ENCODE data around the gene RUNX1.

DNA sequence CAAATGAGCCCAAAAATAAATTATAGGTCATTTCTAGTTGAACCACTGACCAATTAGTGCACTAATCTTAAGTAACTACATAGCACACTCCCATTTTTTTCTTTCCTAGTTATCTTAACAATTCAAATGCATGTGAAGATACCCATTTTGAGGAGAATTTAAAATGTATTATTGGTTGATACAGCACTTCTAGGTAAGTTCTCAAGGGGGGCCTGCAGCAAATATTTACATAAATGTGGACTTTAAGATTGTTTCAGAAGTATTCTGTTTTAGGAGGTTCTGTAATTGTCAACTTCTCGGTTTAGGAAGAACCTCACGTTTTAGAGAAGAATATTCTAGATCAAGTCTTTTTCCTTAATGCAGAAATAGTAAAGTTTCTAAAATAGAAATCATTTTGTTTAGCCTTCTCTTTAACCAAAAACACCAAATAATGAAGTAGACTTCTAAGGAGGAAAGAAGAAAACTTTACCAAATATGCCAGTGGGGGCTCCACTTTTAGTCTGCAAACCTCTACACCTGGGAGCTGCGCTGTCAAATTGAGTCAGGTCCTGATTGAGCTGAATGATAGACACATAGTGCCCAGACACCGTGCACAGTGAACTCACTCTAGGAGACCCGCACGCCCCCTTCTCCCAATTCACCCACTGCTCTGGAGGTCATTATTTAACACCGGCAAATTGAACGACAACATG is 144.4 kb downstream of the RUNX1 start:
- TF ChIP-seq POLR2A (IDR thresholded peaks at IDR 0.05) (no peak), CTCF (IDR thresholded peaks at IDR 0.05) (no peak)
